ENCODE results near the gene SLC39A8.

The SLC39A8 gene

DNA sequence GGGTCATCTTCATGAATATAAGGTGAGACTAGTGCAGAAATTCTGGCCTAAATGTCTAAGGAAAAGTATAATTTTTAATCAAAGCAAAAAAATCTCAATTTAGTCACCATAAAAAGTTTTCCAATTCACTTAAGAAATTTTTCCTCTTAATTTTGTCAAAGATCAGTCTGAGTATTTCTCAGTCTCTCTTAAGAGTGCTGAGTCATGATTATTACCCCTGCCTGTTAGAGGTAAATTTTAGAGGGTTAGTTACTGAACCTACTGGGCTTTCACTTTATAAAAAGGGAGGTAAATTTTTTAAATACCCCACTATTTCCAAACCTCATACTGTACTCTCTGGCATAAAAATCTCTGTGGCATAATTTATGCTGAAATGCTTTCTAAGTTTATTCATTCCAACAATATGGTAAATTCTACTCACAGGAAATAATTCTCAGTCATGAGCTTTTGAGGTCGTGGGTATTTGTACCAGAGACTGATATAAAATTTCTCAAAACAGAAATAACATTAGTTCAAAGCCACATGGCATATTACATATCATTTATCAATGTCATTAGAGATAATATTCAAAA is 122.4 kb downstream of the SLC39A8 start:
- Histone ChIP-seq H3K27me3 (ENCODE audit: insufficient read depth, poor library complexity, severe bottlenecking) (no peaks in the 10 kb centered on the region), H3K4me3 (replicated peaks; ENCODE audit: insufficient read depth, low read length) (no peak overlapping the region), H3K27ac (replicated peaks) (no peak overlapping the region)
- TF ChIP-seq CTCF (IDR thresholded peaks at IDR 0.05; ENCODE audit: insufficient read depth, low read length), result no peak
- TF ChIP-seq REST (IDR thresholded peaks at IDR 0.05; ENCODE audit: insufficient replicate concordance, low read depth), result no peak
- TF ChIP-seq POLR2AphosphoS5 (IDR thresholded peaks at IDR 0.05; ENCODE audit: low read depth), result no peak
- no peak for TF ChIP-seq SPI1 (IDR thresholded peaks at IDR 0.05; ENCODE audit: borderline replicate concordance, low read depth)
- no peak for TF ChIP-seq GABPA (IDR thresholded peaks at IDR 0.05; ENCODE audit: low read depth)
- no peak for DNase-seq (ENCODE audit: low read depth in 1 of 2, low spot score in 1 of 2)

GRCh38 chr4:102219129-102219528 is 126.2 kb downstream of the SLC39A8 start:
- TF ChIP-seq REST (IDR thresholded peaks at IDR 0.05; ENCODE audit: insufficient replicate concordance, low read depth), result no peak
- TF ChIP-seq GABPA (IDR thresholded peaks at IDR 0.05; ENCODE audit: low read depth), result no peak
- no peak for TF ChIP-seq SPI1 (IDR thresholded peaks at IDR 0.05; ENCODE audit: borderline replicate concordance, low read depth)
- TF ChIP-seq POLR2AphosphoS5 (IDR thresholded peaks at IDR 0.05; ENCODE audit: low read depth), result no peak
- no peak for TF ChIP-seq CTCF (IDR thresholded peaks at IDR 0.05; ENCODE audit: insufficient read depth, low read length)
- Histone ChIP-seq H3K27ac (replicated peaks) (no peak overlapping the region), H3K27me3 (ENCODE audit: insufficient read depth, poor library complexity, severe bottlenecking) (no peaks in the 10 kb centered on the region), H3K4me3 (replicated peaks; ENCODE audit: insufficient read depth, low read length) (no peak overlapping the region)
- no peak for DNase-seq (ENCODE audit: low read depth in 1 of 2, low spot score in 1 of 2)

DNA sequence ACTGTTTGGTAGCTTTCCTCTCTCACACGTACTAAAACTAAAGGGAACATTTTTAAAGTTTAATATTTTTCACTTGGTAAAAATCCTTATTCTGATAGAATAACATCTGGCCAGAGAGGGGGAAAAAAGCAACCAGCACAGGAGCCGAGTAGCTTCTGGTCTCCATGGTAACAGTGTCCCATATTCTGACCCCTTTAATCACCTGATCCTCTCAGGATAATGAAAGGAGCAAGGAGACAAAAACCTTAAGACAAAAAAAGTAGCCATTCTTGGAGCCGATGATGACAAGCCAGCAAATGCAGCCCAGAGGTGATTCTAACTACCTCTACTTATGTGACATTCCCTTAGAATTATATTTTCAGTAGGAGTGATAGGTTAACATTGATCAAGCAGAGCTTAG is 126.6 kb downstream of the SLC39A8 start:
- no peak for DNase-seq (ENCODE audit: low read depth in 1 of 2, low spot score in 1 of 2)
- no peaks in the 10 kb centered on the region for H3K27me3 ChIP-seq (ENCODE audit: insufficient read depth, poor library complexity, severe bottlenecking)
- TF ChIP-seq POLR2AphosphoS5 (IDR thresholded peaks at IDR 0.05; ENCODE audit: low read depth) (no peak), REST (IDR thresholded peaks at IDR 0.05; ENCODE audit: insufficient replicate concordance, low read depth) (no peak), SPI1 (IDR thresholded peaks at IDR 0.05; ENCODE audit: borderline replicate concordance, low read depth) (no peak), CTCF (IDR thresholded peaks at IDR 0.05; ENCODE audit: insufficient read depth, low read length) (no peak), GABPA (IDR thresholded peaks at IDR 0.05; ENCODE audit: low read depth) (no peak)
- H3K4me3 ChIP-seq (replicated peaks; ENCODE audit: insufficient read depth, low read length), result no peak overlapping the region
- no peak overlapping the region for H3K27ac ChIP-seq (replicated peaks)

Measured in HL-60 (cell line).